HG03097 (cell line): ENCODE results near the gene HDAC7.
"Not testable (repeated sequence)": the region's sequence is repeated elsewhere in the genome, so short reads cannot be mapped to it uniquely, and the experiment has no call there.

Experiments
- ATAC-seq: cut with Tn5 transposase; IDR thresholded peaks from one replicate; pipeline ENCODE4 v1.9.1; 2021; ENCODE audit not compliant: unreplicated experiment, low FRiP score

Gene HDAC7

DNA sequence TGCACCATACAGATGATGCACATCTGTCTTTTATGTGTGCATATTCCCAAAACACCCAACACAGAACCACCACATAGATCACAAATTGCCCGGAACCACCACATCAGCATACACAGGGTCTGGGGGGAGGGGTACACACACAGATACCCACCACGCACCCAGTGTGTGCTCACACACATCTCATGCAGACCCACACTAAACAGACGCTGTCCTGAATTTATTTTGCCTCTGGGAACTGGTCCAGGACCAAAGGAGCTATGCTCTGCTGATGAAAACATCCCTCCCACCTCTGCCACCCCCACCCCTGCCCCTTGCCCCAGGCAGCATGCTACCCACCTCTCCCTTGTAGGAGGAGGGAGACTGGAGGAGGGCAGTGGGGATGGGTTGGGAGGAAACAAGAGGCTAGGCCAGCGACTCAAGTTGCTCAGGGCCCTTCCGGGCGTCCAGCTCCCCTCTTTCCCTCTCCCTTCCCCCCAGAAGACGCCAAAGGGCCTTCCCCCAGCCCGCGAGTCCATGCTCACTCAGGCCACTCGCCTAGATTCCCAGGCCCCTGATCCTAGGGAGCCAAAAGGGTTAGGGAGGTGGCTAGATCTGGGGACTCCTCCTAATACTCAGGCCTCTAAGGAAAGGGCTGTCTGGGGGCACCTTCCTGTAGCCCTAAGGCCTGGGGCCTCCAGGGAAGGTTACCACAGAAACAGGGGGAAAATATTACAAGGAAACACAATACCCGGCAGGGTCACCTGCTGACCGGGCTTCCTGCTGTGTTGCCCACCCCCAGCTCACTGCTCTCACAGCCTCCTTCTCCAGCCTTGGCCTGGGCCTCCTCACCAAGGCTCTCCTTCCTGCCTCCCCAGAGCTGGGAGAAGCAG lies 3.1 kb downstream of the HDAC7 start:
- no peak for ATAC-seq

DNA sequence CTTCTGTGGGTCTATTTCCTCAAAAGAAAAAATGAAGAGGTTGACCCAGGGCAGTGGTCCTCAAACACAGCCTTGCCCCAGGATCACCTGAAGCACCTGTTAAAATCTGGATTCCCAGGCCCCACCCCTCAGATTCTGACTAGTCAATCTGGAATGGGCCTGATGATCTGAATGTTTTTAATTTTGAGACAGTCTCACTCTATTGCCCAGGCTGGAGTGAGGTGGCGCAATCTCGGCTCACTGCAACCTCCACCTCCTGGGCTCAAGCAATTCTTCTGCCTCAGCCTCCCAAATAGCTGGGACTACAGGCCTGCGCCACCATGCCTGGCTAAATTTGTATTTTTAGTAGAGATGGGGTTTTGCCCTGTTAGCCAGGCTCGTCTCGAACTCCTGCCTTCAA lies 4.3 kb downstream of the HDAC7 start:
- ATAC-seq = not testable (repeated sequence)

DNA sequence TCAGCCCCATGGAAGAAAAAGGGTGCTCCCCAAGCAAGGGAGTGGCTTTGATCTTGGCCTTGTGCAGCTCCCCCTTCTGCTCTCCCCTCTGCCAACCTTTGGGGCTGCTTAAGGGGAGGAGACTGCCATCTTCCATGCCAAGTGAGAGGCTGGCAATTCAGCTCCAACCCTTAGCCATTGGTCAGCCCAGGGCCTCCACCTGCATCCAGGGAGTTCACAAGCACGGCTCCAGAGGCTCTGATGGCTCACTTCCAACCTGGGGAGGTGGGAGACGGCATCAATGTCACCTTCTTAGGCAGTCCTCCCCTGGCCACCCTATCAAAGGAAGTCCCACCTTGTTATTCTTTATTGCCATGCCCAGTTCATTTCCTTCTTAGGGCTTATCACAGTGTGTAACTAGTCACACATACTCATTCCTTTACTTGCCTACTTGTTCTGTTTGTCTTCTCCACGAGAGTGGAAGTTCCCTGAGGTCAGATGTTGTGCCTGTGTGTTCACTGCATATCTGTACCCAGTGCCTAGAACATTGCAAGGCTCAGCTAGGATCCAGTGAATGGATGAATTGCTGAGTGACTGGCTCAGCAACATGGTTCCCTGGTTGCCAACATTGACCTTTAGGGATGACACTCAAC lies 5.0 kb downstream of the HDAC7 start:
- no peak for ATAC-seq

DNA sequence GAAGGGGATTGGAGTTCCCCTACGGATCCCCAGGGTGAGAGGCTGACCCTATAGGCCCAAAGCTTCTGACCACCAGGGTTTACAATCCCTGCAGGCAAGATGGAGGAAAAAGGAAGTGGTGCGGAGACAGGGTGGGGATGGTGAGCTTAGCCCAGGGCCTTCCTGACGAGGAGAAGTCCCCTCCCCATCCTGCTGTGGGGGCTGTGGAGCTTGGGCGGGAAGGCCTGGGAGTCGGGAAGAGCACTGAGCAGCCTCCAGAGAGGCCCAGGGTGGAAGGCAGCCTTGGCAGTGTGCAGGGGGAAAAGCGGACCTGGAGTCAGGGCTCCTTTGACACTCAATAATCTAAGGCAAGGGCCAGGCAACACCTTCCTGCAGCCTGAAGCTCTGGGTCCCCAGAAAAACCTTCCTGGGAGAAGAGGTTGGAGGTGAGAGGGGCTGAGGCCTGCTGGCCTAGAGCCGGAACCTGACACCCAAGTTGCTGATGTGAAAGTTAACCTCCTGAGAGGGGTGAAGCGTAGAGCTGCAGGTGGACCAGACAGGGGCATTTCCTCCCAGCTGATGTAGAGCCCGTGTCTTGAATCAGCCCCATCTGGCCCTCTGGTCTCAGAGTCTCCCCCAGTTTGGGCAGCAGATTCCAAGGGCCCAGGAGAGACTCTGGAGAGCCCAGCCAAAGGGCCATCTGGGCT lies 6.0 kb downstream of the HDAC7 start:
- ATAC-seq = peak; percentile 10

DNA sequence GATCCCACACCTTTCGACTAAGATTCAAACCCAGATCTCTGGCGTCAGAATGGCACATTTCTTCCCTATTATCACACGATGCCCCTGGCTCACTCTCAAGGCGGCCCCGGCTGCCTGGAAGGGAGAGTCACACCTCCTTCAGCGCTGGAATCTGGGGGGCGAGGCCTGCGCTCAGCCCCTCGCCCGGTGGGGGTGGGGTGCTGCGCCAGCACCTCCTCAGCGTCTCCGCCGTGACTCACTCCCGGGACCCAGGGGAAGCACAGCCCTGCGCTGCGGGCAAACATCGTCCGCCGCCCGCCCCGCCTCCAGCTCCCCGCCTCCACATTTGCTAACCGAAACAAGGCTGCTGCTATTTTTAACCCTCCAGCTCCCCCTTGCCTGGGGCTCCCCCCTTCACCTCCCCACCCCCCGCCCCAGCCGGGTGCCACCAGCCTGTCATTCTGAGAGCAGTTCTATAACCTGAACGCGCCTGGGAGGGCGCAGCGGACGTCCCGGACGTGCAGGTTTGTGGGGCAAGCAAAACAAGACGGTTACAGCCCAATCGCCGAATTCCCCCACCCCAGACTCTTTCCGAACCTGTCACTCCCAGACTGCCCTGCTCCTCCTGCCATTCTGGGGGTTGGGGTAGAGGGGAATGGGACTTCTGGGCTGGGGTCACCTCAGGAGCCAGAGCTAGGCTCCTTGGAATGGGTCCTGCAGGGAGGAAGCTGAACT lies 6.7 kb downstream of the HDAC7 start:
- peak; percentile 57 for ATAC-seq

DNA sequence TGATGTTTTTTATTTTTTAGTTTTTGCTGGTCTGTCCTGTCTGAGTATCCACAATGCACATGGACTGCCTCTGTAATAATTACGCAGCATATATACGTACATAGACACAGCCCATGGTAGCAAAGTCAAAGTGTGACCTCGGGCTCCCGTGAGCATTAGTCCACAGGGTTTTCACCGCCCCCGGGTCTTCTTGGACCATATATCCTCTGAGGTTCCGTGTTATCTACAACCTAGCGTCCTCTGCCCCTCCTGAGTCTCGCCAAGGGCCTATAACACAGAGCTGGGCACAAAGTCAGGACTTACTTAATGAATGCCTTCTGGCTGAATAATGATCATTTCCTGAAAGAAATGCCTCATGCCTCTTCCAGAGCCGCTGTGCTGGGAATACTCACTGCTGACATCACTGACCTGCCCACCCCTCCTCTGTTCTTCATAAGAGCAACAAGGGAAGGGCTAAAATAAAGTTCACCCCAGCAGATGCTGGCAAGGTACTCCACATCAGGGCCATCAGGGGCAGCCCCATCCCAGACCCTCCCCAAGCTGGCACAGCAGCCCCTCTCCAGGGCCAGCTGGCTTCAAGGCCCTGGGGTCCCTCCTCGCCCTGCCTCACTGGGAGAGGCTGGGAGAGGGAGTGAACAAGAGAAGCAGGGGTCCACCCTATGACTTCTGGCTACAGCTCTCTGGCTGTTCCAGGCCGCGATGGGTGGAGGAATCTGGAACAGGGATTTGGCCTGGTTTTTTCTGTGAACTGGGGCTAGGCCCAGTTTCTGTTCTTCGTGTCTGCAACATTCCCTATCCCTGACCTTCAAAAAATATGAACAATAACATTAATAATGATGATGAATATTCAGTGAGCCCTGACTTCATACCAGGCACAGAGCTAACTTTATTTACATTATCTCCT lies 7.9 kb downstream of the HDAC7 start:
- no peak for ATAC-seq

DNA sequence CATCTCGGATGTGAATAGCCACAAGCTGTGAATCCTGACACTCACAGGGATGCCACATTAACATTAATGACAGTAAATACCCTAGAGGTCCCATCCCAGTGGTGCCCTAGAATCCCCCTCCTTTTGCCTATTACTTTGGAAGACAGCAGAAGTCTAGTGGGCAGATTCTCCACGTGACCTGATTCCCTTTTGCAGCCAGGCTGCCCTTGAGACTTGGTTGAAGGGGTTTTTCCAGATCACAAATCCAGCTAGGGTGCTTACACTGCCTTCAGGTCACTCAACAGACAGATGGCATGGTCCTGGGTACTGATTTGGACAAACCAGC lies 8.7 kb downstream of the HDAC7 start:
- ATAC-seq = no peak

DNA sequence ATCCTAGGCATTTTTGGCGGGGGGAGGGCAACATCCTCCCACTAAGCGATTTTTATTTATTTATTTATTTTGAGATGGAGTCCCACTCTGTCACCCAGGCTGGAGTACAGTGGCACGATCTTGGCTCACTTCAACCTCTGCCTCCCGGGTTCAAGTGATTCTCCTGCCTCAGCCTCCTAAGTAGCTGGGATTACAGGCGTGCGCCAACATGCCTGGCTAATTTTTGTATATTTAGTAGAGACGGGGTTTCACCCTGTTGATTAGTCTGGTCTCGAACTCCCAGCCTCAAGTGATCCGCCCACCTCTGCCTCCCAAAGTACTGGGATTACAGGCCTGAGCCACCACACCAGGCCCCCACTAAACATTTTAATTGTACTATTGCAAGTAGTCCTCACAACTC lies 10.2 kb downstream of the HDAC7 start:
- ATAC-seq = not testable (repeated sequence)

DNA sequence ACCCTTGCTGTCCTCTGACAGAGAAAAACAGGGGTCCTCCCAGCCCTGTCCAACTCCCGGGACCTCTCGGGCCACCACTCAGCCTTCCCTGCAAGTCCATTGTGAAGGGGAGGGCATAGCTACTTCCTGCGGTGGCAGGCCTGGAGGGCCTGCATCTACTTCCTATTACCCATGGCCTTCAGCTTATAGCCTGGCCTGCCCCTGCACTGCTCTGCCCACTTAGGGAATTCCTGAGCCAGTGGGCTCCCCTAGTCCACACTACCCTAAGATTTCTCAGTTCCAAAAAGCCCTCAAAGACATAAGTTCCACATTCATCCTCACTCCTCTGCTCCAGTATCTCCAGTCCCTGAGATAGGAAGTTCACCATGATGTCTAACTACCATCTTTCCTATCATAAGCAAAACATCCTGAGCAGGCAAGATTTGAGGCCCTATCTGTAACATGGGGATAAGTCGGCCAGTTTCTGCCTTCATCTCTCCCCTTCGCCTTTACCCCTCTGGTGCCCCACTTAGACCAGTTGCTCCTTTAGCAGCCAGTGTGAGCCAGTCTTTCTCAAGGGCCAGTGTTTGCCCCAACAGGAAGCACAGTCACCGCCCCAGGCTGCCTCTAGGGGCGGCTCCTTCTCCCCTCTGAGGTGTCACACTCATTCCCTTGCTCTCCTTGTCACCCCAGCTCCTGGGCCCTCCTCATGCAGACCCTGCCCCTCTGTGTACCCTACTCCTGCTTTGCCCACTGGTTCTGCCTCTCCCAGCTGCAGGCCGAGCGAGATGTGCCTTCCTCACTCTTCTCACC lies 10.9 kb downstream of the HDAC7 start:
- no peak for ATAC-seq

DNA sequence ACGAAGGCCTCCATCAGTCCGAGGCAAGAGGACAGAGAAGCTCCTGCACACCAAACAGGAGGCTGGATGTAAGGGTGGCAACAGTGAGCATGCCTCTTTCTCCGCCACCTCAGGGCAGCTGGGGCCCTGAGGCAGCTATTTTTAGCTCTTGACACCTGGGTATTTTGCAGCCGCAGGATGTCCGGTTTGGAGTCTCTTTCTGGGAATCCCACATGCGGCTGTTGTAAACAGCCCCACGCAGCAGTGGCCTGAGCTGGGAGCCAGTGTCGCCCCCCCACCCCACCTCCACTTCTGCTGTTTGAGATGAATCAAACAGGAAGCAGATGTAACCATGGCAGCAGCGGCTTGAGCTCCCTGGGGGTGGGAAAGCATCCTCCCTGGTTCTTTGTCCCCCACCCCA lies 11.7 kb downstream of the HDAC7 start:
- ATAC-seq = peak; percentile 37

DNA sequence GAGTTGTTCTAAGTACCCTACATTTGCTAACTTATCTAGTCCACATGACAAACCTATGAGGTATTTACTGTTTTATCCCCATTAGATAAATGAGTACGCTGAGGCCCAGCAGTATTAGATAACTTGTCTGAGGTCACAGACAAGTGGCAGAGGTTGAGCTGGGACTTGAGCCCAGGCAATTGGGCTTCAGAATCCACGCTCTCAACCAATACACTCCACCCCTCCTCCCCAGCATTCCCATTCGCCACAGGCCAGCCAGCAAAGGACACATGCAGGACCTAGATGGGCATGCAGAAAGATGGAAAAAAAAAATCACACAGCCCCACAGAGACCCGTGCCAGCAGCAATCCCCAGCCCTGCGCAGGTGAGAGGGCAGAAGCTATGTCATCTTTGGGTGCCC lies 12.4 kb downstream of the HDAC7 start:
- ATAC-seq = no peak

DNA sequence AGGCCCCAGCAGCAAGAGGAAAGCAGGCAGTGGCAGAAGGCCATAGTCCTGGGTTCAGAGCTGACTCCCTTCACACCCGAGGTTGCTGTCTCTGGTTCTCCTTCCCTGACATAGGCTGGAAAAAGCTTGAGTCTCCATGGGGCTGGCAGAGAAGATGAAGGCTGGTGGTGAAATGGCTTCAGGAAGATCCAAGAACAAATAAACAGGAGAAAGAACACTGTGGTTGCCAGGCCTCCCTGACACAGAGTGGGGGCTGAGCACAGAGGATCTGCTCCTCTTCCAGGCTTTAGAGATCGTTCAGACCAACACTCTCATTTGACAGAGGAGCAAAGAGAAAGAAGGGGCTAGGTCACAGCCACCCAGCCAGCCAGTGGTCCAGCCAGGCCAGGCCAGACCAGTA lies 14.3 kb downstream of the HDAC7 start:
- no peak for ATAC-seq

DNA sequence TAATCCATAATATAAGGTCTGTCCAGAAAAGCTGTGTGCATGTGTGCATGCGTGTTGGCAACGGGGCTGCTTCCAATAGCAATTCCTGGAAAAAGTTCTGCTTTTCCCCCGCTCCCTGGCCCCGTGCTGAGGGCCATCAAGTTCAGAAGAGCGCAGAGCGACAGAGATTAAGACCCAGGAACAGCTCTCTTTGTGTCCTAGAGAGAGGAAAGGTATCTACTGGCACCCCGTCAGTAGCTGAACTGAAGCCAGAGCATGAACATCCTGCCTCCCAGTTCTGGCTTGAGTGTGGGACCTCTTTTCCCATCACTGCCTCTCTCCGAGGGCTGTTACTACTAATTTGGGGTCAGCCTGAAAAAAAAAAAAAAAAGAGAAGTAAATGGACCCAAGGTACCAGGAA lies 15.5 kb downstream of the HDAC7 start:
- no peak for ATAC-seq

DNA sequence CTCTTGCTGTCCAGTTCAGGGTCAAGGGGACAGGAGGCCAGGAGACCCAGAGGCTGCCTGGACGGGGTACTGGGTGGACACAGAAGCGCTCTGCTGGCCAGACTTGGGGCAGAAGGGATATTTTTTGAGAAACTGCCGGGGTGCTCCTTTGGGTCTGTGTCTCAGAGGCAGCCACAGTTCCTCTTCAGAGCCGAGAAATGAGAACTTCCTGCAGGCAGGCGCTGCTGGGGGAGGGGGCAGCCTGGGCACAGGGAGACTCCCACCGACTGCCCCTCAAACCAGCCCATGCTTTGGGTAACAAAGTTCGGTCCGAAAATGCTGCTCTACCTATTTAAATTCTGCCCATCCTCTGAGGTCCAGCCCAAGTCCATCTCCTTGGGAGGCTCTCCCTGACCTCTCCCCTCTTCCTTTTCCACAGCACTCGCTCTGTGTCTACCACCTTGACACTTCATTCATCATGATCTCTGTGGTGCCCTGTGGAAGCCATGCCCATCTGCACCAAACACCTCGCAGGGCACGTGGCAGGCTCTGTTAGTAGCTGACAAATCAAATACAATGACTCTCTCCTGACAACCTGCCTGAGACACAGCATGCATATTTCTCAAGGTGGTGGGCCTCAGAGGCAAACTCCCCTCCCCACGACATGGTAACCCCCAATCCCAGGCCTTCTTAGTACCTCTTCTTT lies 16.4 kb downstream of the HDAC7 start:
- no peak for ATAC-seq

DNA sequence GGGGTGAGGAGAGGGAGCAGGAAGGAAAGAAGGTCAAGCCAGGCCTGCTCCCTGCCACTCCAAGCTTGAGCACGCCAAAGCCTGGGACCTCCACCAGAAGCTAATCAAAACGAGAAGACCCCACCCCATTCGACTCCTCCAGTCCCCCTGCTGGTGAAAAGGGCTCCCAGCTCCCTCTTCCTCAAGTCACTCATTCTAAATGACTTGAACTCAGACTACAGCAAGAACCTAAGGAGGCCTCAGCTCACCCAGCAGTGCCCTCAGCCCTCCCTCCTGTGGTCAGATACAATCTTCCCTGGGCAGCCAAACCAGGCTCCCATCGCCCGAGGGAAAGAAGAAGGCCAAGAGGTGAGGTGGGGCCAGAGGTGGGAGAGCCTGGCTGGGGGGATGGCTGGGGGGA lies 17.4 kb downstream of the HDAC7 start:
- no peak for ATAC-seq

DNA sequence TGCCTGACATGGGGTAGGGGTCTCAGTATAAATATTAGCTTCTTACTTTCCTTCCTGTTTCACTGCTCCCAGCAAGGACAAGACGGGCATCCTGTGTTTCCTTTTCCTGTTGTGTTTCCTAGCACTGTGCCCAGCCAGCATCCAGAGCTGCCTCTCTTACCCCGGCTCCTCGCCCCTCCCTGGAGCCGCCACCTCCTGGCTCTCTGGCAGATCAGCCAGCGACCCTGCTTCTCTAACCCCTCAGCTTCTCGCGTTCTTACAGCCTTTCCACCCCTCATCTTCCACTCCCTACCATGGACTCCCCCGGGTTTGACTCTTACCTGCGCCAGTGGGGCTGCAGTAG lies 17.8 kb downstream of the HDAC7 start:
- ATAC-seq = no peak

DNA sequence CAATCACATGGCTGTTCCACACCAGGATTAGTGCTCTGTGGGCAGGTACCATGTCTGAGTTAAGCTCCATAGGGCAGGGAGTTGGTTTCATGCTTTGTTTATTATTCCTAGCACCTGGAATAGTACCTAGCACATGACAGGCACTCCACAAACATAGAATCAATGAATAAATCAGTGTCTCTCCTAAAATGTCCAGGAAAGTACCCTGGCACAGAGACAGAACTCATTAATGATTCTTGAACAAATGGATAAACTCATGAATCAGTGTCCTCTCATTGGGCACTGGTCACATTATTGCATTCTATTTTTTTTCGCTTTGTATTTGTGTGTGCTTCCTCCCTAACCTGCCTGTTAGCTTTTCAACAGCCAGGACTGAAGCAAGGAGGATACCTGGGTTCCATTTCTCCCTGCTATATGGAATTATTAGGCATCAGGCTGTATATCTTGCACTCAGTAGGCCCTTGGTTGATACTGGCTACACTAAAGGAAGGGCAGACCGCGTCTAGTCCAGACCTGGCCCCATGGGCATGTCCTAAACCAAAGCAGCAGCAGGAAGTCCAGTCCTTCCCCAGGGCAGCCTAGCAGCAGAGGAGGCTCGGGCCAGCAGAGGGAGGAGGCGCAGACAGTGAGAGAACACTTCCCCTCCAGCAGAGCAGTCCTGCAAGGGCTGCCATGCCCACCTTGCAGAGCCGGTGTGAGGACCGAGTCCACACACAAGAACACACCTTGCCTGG lies 18.4 kb downstream of the HDAC7 start:
- no peak for ATAC-seq

DNA sequence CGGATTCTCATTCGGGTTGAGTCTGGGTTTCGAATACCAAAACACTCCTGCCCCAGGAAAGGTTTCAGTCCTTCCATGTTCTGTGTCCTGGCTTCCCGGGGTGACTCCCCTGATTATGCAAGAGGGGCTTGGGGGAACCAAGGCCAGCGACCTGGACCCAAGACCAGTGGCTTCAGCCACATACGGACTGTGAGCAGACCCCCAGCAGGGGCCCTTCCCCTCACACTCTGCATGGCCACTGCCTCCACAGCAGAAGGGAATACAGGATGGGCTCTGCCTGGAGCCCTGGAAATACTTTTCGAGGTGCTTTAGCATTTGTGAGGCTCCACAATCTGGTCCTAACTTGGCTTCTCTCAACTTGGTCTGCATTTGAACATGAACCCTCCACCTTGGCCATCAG lies 19.1 kb downstream of the HDAC7 start:
- no peak for ATAC-seq
